ENCODE measurements around the gene GNG12. TPM values are rescaled to one million over a fixed set of nuclear protein-coding genes. Genes with fewer than 3 reads are reported as not detected.

Gene GNG12
- total RNA-seq, 2 donors from 2014 or later, result 116 to 137 TPM

DNA sequence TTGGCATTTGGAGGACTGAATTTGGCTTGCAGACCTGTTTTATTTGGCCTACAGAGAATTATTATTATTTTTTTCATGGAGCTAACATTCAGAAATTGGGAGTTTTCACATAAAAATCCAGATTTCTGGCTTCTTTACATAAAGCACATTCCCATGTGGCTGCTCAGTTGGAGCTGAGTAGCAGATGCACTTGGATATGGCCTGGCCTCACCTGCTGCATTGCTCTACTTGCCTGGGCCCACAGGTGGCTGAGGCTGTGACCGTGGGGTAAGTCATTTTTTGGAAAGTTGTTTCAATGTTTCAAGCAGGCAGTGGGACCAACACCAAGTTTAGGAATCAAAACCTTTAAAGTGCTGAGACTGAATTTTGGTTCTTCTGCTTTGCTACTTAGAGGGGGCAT is 91.5 kb downstream of the GNG12 start:
- no peak for ATAC-seq (ENCODE audit: insufficient number of reproducible peaks, low FRiP score, low read depth)
- Histone ChIP-seq H3K27ac (peak overlapping the region; percentile 95 to 97), H3K9me3 (no peaks in the 10 kb centered on the region), H3K27me3 (replicated peaks; ENCODE audit: insufficient read depth) (no peaks in the 10 kb centered on the region), H3K4me1 (ENCODE audit: control insufficient read depth in 1 of 2, low read depth in 2 of 2) (peaks cover 64 to 100% of the 10 kb centered on the region in 2 donors), H3K4me3 (no peak overlapping the region), H3K36me3 (no peaks in the 10 kb centered on the region)
- no peak for DNase-seq (ENCODE audit: low spot score)
- TF ChIP-seq, protein P1, sequence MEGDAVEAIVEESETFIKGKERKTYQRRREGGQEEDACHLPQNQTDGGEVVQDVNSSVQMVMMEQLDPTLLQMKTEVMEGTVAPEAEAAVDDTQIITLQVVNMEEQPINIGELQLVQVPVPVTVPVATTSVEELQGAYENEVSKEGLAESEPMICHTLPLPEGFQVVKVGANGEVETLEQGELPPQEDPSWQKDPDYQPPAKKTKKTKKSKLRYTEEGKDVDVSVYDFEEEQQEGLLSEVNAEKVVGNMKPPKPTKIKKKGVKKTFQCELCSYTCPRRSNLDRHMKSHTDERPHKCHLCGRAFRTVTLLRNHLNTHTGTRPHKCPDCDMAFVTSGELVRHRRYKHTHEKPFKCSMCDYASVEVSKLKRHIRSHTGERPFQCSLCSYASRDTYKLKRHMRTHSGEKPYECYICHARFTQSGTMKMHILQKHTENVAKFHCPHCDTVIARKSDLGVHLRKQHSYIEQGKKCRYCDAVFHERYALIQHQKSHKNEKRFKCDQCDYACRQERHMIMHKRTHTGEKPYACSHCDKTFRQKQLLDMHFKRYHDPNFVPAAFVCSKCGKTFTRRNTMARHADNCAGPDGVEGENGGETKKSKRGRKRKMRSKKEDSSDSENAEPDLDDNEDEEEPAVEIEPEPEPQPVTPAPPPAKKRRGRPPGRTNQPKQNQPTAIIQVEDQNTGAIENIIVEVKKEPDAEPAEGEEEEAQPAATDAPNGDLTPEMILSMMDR (IDR thresholded peaks at IDR 0.05), result no peak

DNA sequence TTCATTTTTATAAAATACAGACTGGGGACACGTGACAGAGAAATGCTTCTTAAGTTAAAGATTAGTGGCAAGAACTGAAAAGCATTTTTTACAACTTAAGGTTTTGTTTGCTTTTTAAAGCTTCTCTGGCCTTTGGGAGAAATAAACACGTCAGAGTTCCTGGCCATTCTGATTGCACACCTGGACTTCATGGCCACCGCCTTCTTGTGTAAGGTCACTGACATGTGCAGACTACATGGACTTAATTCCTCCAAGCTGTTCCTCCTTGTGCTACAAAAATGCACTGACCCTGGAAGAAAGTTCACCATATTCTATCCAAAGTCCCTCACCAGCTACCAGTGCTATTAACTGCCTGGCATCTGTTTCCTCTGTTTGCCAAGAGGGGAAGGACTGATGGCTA is 92.1 kb downstream of the GNG12 start:
- no peaks in the 10 kb centered on the region for H3K27me3 ChIP-seq (replicated peaks; ENCODE audit: insufficient read depth)
- no peaks in the 10 kb centered on the region for H3K36me3 ChIP-seq
- TF ChIP-seq, protein P1 (IDR thresholded peaks at IDR 0.05), result no peak
- no peaks in the 10 kb centered on the region for H3K9me3 ChIP-seq
- no peak for ATAC-seq (ENCODE audit: insufficient number of reproducible peaks, low FRiP score, low read depth)
- H3K4me3 ChIP-seq, result no peak overlapping the region
- peaks cover 65 to 100% of the 10 kb centered on the region in 2 donors for H3K4me1 ChIP-seq (ENCODE audit: control insufficient read depth in 1 of 2, low read depth in 2 of 2)
- DNase-seq (ENCODE audit: low spot score), result no peak
- peak overlapping the region; percentile 95 to 97 for H3K27ac ChIP-seq

DNA sequence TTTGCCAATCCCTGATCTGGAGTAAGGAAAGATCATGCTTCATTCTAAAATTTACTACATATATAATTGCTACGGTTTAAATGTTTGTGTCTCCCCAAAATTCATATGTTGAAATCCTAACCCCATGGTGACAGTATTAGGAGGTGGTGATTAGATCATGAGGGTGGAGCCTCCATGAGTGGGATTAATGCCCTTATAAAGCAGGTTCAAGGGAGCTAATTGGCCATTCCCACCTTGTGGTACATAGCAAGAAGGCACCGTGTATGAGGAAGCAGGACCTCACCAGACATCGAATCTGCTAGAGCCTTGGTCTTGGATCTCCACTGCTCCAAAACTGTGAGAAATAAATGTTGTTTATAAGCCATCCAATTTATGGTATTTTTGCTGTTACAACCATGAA is 92.7 kb downstream of the GNG12 start:
- Histone ChIP-seq H3K9me3 (no peaks in the 10 kb centered on the region), H3K36me3 (no peaks in the 10 kb centered on the region), H3K4me3 (no peak overlapping the region), H3K27ac (peak overlapping the region; percentile 95 to 97), H3K4me1 (ENCODE audit: control insufficient read depth in 1 of 2, low read depth in 2 of 2) (peaks cover 63 to 100% of the 10 kb centered on the region in 2 donors), H3K27me3 (replicated peaks; ENCODE audit: insufficient read depth) (no peaks in the 10 kb centered on the region)
- ATAC-seq (ENCODE audit: insufficient number of reproducible peaks, low FRiP score, low read depth) (no peak), DNase-seq (ENCODE audit: low spot score) (no peak)
- TF ChIP-seq, protein P1 (IDR thresholded peaks at IDR 0.05), result no peak

DNA sequence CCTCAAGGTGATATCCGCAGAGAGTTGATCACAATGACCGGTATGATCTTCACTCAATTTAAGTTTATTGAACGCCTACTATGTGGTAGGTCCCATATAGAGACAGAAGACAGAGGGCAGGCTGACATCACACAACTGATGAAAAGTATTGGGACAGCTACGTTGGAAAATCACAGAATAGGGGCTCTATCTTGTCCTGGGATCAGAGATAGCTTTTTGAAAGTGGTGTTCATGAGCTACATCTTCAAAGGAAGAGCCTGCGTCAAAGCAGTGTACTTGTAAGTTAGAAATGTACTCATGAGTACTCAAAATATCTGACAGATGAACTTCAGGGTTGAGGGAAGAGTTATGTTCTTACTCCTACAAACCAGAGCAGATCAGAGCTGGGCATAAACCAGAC is 93.9 kb downstream of the GNG12 start:
- no peaks in the 10 kb centered on the region for H3K9me3 ChIP-seq
- H3K4me1 ChIP-seq (ENCODE audit: control insufficient read depth in 1 of 2, low read depth in 2 of 2), result peaks cover 63 to 100% of the 10 kb centered on the region in 2 donors
- ATAC-seq (ENCODE audit: insufficient number of reproducible peaks, low FRiP score, low read depth) (no peak), DNase-seq (ENCODE audit: low spot score) (no peak)
- H3K4me3 ChIP-seq, result no peak overlapping the region
- TF ChIP-seq, protein P1 (IDR thresholded peaks at IDR 0.05), result no peak
- peak overlapping the region; percentile 95 to 97 for H3K27ac ChIP-seq
- no peaks in the 10 kb centered on the region for H3K27me3 ChIP-seq (replicated peaks; ENCODE audit: insufficient read depth)
- H3K36me3 ChIP-seq, result no peaks in the 10 kb centered on the region

DNA sequence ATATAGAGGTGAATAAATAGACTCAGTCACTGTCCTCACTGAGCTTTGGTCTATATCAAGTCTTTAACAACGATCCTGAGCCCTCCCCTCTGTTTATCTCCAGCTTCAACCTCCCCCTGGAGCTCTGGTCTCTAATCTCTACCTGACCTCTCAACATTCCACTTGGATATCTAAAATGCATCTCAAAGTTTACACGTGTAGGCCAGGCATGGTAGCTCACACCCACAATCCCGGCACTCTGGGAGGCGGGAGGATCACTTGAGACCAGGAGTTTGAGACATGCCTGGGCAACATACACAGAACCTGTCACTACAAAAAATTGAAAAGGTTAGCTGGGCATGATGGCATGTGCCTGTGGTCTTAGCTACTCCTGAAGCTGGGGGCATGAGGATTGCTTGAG is 94.9 kb downstream of the GNG12 start:
- Histone ChIP-seq H3K4me3 (no peak overlapping the region), H3K4me1 (ENCODE audit: control insufficient read depth in 1 of 2, low read depth in 2 of 2) (peaks cover 65 to 100% of the 10 kb centered on the region in 2 donors), H3K36me3 (no peaks in the 10 kb centered on the region), H3K27ac (peak overlapping the region; percentile 95 to 97), H3K9me3 (no peaks in the 10 kb centered on the region), H3K27me3 (replicated peaks; ENCODE audit: insufficient read depth) (no peaks in the 10 kb centered on the region)
- ATAC-seq (ENCODE audit: insufficient number of reproducible peaks, low FRiP score, low read depth), result no peak
- TF ChIP-seq, protein P1 (IDR thresholded peaks at IDR 0.05), result no peak
- no peak for DNase-seq (ENCODE audit: low spot score)
